GM13976 (cell line): ENCODE measurements around the gene CLDN2.
"Not testable (repeated sequence)": the region's sequence is repeated elsewhere in the genome, so short reads cannot be mapped to it uniquely, and the experiment has no call there.

ENCODE experiments used
- DNase-seq: peaks from one replicate; pipeline ENCODE4 v3.0.0; 2012; ENCODE audit warnings: low spot score
- in situ Hi-C: fragments of 300-500 bp; cut with MboI; formaldehyde crosslinking; loops from one replicate; pipeline ENCODE4 v1.12.0; 2022; ENCODE audit warnings: low sequenced_read_pairs, mixed read lengths, inconsistent platforms; ENCODE audit not compliant: unreplicated experiment
- TF ChIP-seq, protein P1 (sequence below): IDR thresholded peaks from 2 replicates; pipeline ENCODE4 v1.5.1; 2012; ENCODE audit warnings: borderline replicate concordance, mild to moderate bottlenecking; ENCODE audit not compliant: insufficient read depth; ENCODE audit errors: extremely low read depth, missing control alignments, control extremely low read depth

CLDN2 gene, protein sequence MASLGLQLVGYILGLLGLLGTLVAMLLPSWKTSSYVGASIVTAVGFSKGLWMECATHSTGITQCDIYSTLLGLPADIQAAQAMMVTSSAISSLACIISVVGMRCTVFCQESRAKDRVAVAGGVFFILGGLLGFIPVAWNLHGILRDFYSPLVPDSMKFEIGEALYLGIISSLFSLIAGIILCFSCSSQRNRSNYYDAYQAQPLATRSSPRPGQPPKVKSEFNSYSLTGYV

DNA sequence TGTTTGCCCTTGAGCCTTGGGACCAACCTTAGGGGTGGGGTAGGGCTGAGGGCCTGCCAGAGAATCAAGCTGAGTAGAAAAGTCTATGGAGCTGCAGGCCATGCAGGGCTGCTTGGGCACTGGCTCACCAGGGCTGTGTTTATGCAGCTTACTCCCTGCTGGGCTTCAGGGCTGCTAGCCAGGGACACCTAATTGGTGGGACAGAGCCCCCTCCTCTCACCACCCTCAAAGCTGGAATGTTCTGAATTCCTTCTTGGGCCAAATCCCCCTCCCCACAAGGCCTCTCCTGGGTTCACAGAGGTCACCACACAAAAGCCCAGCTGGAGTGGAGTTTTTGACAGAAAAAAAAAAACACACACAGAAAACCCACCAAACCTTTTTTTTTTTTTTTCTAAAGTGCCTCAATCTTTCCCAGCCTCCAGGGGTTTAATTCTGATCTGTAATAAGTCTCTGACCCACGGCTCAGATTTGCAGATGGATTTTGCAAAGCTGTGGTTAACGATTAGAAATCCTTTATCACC is at the start of gene CLDN2:
TSS of gene CLDN2 (plus strand) at position 471 of the 521 bp plus-strand sequence. CDS start 7,827 bp downstream, outside the sequence.
- in situ Hi-C loops: no loop called here
- TF ChIP-seq, protein P1, sequence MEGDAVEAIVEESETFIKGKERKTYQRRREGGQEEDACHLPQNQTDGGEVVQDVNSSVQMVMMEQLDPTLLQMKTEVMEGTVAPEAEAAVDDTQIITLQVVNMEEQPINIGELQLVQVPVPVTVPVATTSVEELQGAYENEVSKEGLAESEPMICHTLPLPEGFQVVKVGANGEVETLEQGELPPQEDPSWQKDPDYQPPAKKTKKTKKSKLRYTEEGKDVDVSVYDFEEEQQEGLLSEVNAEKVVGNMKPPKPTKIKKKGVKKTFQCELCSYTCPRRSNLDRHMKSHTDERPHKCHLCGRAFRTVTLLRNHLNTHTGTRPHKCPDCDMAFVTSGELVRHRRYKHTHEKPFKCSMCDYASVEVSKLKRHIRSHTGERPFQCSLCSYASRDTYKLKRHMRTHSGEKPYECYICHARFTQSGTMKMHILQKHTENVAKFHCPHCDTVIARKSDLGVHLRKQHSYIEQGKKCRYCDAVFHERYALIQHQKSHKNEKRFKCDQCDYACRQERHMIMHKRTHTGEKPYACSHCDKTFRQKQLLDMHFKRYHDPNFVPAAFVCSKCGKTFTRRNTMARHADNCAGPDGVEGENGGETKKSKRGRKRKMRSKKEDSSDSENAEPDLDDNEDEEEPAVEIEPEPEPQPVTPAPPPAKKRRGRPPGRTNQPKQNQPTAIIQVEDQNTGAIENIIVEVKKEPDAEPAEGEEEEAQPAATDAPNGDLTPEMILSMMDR: no peak
- no peak for DNase-seq

DNA sequence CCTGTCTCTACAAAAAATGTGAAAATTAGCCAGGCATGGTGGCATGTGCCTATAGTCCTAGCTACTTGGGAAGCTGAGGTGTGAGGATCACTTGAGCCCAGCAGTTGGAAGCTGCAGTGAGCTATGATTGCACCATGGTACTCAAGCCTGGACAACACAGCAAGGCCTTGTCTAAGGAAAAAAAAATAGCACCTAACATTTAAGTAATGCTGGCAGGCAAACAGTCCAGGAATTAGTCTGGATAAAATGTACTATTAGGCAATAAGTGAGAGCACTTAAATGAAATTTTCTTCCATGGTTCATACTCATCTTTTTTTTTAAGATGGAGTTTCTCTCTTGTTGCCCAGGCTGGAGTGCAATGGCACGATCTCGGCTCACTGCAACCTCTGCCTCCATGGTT is 47.4 kb upstream of the CLDN2 start:
- DNase-seq, in situ Hi-C loops: not testable (repeated sequence)

DNA sequence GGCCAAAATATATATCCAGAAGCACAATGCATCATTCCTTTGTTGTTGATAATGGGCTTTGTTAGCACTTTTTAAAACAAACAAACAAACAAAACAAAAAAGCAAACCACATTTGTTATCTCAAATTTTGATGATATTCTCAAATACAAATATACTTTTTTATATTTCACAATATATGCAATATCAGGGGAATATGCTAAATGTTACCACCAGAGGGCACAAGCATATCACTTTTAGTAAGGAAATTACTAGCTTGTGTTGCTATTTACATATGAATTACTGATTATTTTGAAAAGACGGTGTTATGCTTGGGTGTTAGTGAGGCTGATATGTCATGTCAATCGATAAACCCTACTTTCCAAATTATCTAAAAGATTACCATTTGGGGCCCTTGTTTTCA is 46.1 kb upstream of the CLDN2 start:
- in situ Hi-C loops: no loop called here
- DNase-seq: peak; percentile 9
- TF ChIP-seq, protein P1: peak; percentile 17

DNA sequence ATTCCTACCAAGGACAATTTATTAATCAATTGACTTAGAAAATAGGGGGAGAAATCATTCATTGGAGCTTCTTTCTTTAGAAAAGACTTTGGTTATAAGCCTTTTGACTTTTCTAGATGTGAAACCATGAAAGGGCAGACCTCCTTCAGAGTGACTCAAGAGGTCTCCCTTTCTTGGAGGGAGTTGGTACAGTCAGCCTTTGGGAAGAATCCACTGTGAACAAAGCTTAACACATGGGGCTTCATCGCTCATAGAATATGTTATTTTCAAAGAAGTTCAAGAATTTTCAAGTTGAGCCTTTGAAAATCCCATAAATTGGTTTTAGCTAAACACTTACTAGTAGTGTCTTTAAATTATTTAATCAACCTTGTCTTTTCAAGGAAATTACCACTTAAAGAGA is 45.1 kb upstream of the CLDN2 start:
- TF ChIP-seq, protein P1: no peak
- in situ Hi-C loops: no loop called here
- DNase-seq: no peak

DNA sequence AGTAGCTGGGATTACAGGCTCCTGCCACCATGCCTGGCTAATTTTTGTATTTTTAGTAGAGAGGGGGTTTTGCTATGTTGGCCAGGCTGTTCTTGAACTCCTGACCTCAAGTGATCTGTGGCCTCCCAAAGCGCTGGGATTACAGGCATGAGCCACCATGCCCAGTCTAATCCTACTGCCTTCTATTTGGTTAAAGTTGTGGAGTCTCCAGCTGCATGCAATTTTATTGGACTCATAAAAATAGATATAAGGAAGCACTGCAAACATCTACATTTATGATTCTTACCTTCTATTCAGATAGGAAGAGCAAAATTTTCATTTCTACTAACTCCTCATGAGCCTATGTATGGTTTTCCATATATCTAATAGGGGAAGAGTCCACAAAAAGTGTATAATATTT is 30.7 kb upstream of the CLDN2 start:
- in situ Hi-C loops: no loop called here
- TF ChIP-seq, protein P1: no peak
- DNase-seq: no peak

DNA sequence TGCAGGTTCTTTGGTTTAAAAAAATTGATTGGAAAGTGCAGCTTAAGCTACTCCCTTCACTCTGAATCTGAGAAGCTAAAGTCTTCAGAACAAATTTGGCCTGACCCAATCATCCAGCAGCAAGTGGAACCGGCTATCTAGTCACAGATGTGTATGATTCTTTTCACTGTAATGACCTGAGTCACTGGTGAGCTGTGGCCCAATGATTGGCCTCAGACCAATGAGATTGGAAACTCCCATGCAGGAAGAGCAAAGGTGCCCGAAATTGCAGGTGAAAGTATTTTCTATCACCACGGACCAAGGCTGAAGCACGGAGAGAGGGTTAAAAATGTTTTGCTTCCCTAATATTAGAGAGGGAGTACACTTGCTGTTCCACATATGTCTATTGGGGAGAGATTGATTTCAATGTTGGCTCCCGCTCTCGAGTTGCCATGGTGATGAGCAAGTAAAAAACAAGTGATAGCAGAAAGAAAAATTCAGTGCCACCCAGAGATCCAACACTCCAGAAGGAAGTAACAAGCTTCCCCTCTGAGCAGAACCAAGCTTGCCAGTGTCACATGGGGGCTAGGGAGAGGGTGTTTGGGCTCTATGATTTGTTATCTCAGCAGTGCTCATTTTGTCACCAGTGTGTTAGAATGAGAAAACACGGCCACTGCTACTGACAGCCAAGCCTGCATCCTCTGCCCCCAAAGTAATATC is 28.3 kb upstream of the CLDN2 start:
- in situ Hi-C loops: no loop called here
- no peak for DNase-seq
- TF ChIP-seq, protein P1: no peak

DNA sequence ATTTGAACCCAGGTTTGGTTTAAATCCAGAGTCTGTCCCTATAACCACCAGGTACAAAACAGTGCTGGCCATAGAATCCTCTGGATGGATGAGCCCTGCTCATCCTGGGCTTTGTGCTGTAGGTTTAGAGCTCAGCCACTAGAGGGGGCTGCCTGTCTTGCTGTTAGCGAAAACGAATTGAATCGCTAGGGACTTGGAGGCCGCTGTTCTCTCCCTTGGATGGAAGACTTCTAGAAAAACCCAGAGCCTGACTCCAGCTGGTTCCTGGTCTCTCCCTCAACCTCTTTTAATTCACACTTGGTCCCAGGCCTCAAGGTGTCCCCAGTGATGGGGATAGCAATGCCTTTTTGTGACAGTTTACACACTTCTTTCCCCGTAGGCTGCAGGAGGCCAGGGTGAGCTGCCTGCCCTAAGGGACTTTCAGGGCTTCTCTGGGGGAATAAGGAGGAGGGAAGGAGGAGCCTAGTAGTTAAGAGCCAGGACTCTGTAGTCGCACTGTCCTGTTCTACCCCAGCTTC is 25.8 kb upstream of the CLDN2 start:
- in situ Hi-C loops: no loop called here
- peak; percentile 37 for DNase-seq

More for the DNA sequence above, 25.8 kb upstream of the CLDN2 start:
- TF ChIP-seq, protein P1: peak; percentile 91
